Measurements from ENCODE around the gene DSCAML1.
A peak's percentile ranks its signal among the peaks of the same experiment; 100 is the strongest.

The DSCAML1 gene

GRCh38 chr11:117786135-117786870 lies 10.7 kb downstream of the DSCAML1 start:
- Histone ChIP-seq H3K9me3 (ENCODE audit: severe bottlenecking) (no peaks in the 10 kb centered on the region), H3K27ac (peak overlapping the region; percentile 4), H3K27me3 (ENCODE audit: insufficient read depth, low read depth, severe bottlenecking) (no peaks in the 10 kb centered on the region), H3K36me3 (no peaks in the 10 kb centered on the region), H3K4me3 (ENCODE audit: low read depth, low read length) (no peak overlapping the region; the same call in 1 of the 2 replicates)
- TF ChIP-seq CTCF (IDR thresholded peaks at IDR 0.05; ENCODE audit: low read depth, low read length): no peak
- DNase-seq: no peak

- H3K9me3 ChIP-seq (ENCODE audit: severe bottlenecking): no peaks in the 10 kb centered on the region
- DNase-seq: no peak
- no peaks in the 10 kb centered on the region for H3K27me3 ChIP-seq (ENCODE audit: insufficient read depth, low read depth, severe bottlenecking)
- no peaks in the 10 kb centered on the region for H3K36me3 ChIP-seq
- H3K27ac ChIP-seq: peak overlapping the region; percentile 19; the same call in 1 of the 2 replicates
- no peak for TF ChIP-seq CTCF (IDR thresholded peaks at IDR 0.05; ENCODE audit: low read depth, low read length)
- H3K4me3 ChIP-seq (ENCODE audit: low read depth, low read length): no peak overlapping the region
Observed at GRCh38 chr11:117782101-117782500, 14.9 kb downstream of the DSCAML1 start.

GRCh38 chr11:117781627-117782026 lies 15.4 kb downstream of the DSCAML1 start:
- no peak overlapping the region for H3K4me3 ChIP-seq (ENCODE audit: low read depth, low read length)
- DNase-seq: peak; percentile 53

DNA sequence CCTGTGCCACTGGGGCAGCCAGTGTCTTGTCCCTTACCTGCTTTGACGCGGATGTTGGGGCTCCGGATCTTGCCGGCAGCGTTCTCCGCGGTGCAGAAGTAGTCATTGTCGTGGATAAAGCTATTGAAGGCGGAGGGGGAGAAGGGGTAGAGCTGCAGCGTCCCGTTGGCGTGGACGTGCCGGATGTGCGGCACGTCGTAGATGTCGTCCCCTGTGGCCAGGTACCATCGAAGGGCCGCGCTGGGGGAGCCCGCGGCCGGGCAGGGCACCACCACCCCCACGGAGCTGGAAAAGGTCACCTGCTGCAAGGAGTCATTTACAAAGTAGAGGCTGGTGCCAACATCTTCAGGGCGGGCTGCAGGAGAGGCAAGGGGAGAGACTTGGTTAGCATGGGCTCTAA lies 16.6 kb downstream of the DSCAML1 start:
- H3K9me3 ChIP-seq (ENCODE audit: severe bottlenecking): no peaks in the 10 kb centered on the region
- H3K27ac ChIP-seq: no peak overlapping the region
- no peaks in the 10 kb centered on the region for H3K27me3 ChIP-seq (ENCODE audit: insufficient read depth, low read depth, severe bottlenecking)
- H3K36me3 ChIP-seq: no peaks in the 10 kb centered on the region
- H3K4me3 ChIP-seq (ENCODE audit: low read depth, low read length): no peak overlapping the region
- no peak for TF ChIP-seq CTCF (IDR thresholded peaks at IDR 0.05; ENCODE audit: low read depth, low read length)
- DNase-seq: no peak

More at GRCh38 chr11:117781627-117782026, 15.4 kb downstream of the DSCAML1 start:
- Histone ChIP-seq H3K36me3 (no peaks in the 10 kb centered on the region), H3K27ac (peak overlapping the region; percentile 19; the same call in 1 of the 2 replicates), H3K9me3 (ENCODE audit: severe bottlenecking) (no peaks in the 10 kb centered on the region), H3K27me3 (ENCODE audit: insufficient read depth, low read depth, severe bottlenecking) (no peaks in the 10 kb centered on the region)
- TF ChIP-seq CTCF (IDR thresholded peaks at IDR 0.05; ENCODE audit: low read depth, low read length): no peak

GRCh38 chr11:117774553-117774952 lies 22.5 kb downstream of the DSCAML1 start:
- H3K36me3 ChIP-seq: no peaks in the 10 kb centered on the region
- no peak overlapping the region for H3K4me3 ChIP-seq (ENCODE audit: low read depth, low read length)
- no peak for TF ChIP-seq CTCF (IDR thresholded peaks at IDR 0.05; ENCODE audit: low read depth, low read length)
- no peak for DNase-seq
- no peaks in the 10 kb centered on the region for H3K9me3 ChIP-seq (ENCODE audit: severe bottlenecking)
- H3K27me3 ChIP-seq (ENCODE audit: insufficient read depth, low read depth, severe bottlenecking): no peaks in the 10 kb centered on the region
- no peak overlapping the region for H3K27ac ChIP-seq

GRCh38 chr11:117772360-117772759 lies 24.7 kb downstream of the DSCAML1 start:
- Histone ChIP-seq H3K27ac (no peak overlapping the region), H3K4me3 (ENCODE audit: low read depth, low read length) (no peak overlapping the region), H3K36me3 (no peaks in the 10 kb centered on the region), H3K27me3 (ENCODE audit: insufficient read depth, low read depth, severe bottlenecking) (no peaks in the 10 kb centered on the region), H3K9me3 (ENCODE audit: severe bottlenecking) (no peaks in the 10 kb centered on the region)
- DNase-seq: no peak
- TF ChIP-seq CTCF (IDR thresholded peaks at IDR 0.05; ENCODE audit: low read depth, low read length): no peak

All from WERI-Rb-1 (cell line).